A549 (cell line): Measurements from ENCODE around the gene GCNT2.

Experiments used
- CEBPB ChIP-seq, 2 experiments: fragments of >200 bp in 1 of 2; sonication (Bioruptor Twin) in 1 of 2; formaldehyde crosslinking in 1 of 2; IDR thresholded peaks; 2 replicates each; pipeline ENCODE4 v1.6.1; 2012 to 2016
- EP300 ChIP-seq, 2 experiments: fragments of >200 bp; sonication (Bioruptor Twin); formaldehyde crosslinking; IDR thresholded peaks; 2 replicates in 1 of 2; 3 replicates in 1 of 2; pipeline ENCODE4 v1.6.1; 2016 to 2017
- JUN ChIP-seq, 2 experiments: fragments of >200 bp; sonication (Bioruptor Twin); formaldehyde crosslinking; IDR thresholded peaks; 2 replicates in 1 of 2; 3 replicates in 1 of 2; pipeline ENCODE4 v1.6.1; 2016 to 2017
- JUNB ChIP-seq: fragments of >200 bp; sonication (Bioruptor Twin); formaldehyde crosslinking; IDR thresholded peaks from 2 replicates; pipeline ENCODE4 v1.6.1; 2016
- MAFK ChIP-seq: fragments of 450-650 bp; IDR thresholded peaks from 2 replicates; pipeline ENCODE4 v1.6.1; 2014; ENCODE audit not compliant: partially characterized antibody
- MAZ ChIP-seq: fragments of 150-350 bp; IDR thresholded peaks from 2 replicates; pipeline ENCODE4 v1.6.1; 2014; ENCODE audit warnings: antibody characterized with exemption, low read depth, low read length, borderline replicate concordance
- MYC ChIP-seq: IDR thresholded peaks from 2 replicates; pipeline ENCODE4 v1.6.1; 2012; ENCODE audit warnings: mild to moderate bottlenecking, inconsistent platforms, low read length, improper control_type of control experiment, borderline replicate concordance
- NR3C1 ChIP-seq: fragments of >200 bp; sonication (Bioruptor Twin); formaldehyde crosslinking; IDR thresholded peaks from 3 replicates; pipeline ENCODE4 v1.6.1; 2017
- PHF8 ChIP-seq: fragments of 200-600 bp; sonication (generic); IDR thresholded peaks from 2 replicates; pipeline ENCODE4 v1.6.1; 2016; ENCODE audit warnings: low read depth, mild to moderate bottlenecking, antibody characterized with exemption, moderate library complexity, borderline replicate concordance
- POLR2A ChIP-seq: IDR thresholded peaks from 2 replicates; pipeline ENCODE4 v1.6.1; 2012; ENCODE audit warnings: mild to moderate bottlenecking, low read length
- REST ChIP-seq: fragments of 200-600 bp; sonication (generic); IDR thresholded peaks from 2 replicates; pipeline ENCODE4 v1.6.1; 2016; ENCODE audit warnings: antibody characterized with exemption, mild to moderate bottlenecking, moderate library complexity
- USF2 ChIP-seq: fragments of 450-650 bp; IDR thresholded peaks from 2 replicates; pipeline ENCODE4 v1.6.1; 2014; ENCODE audit warnings: antibody characterized with exemption
- ZNF302 ChIP-seq: fragments of 250-450 bp; sonication (Bioruptor Pico); IDR thresholded peaks from 2 replicates; pipeline ENCODE4 v1.9.0; 2021; ENCODE audit warnings: inconsistent platforms, mild to moderate bottlenecking, moderate library complexity
- TF ChIP-seq, protein P1 (sequence below): fragments of >200 bp; sonication (Bioruptor Twin); formaldehyde crosslinking; IDR thresholded peaks from 3 replicates; pipeline ENCODE4 v1.5.1; 2016

- TF ChIP-seq JUN (IDR thresholded peaks at IDR 0.05) (no peak), MYC (no peak), EP300 (IDR thresholded peaks at IDR 0.05) (no peak), JUNB (no peak), REST (no peak), ZNF302 (no peak), USF2 (no peak), MAFK (no peak), NR3C1 (no peak), CEBPB (IDR thresholded peaks at IDR 0.05) (no peak), POLR2A (no peak), PHF8 (no peak), MAZ (no peak)
- TF ChIP-seq, protein P1, sequence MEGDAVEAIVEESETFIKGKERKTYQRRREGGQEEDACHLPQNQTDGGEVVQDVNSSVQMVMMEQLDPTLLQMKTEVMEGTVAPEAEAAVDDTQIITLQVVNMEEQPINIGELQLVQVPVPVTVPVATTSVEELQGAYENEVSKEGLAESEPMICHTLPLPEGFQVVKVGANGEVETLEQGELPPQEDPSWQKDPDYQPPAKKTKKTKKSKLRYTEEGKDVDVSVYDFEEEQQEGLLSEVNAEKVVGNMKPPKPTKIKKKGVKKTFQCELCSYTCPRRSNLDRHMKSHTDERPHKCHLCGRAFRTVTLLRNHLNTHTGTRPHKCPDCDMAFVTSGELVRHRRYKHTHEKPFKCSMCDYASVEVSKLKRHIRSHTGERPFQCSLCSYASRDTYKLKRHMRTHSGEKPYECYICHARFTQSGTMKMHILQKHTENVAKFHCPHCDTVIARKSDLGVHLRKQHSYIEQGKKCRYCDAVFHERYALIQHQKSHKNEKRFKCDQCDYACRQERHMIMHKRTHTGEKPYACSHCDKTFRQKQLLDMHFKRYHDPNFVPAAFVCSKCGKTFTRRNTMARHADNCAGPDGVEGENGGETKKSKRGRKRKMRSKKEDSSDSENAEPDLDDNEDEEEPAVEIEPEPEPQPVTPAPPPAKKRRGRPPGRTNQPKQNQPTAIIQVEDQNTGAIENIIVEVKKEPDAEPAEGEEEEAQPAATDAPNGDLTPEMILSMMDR, result no peak
Observed at GRCh38 chr6:10564975-10565673, 44.0 kb downstream of the GCNT2 start.
